Putamen (tissue), 1 donor: ENCODE results near the gene AHSA1.
"Not testable (repeated sequence)": the region's sequence is repeated elsewhere in the genome, so short reads cannot be mapped to it uniquely, and the experiment has no call there.

Experiments used
- DNase-seq: peaks from one replicate; pipeline ENCODE4 v3.0.0-alpha.2; 2016; ENCODE audit warnings: low spot score

Gene AHSA1

GRCh38 chr14:77457522-77458248 is at the start of gene AHSA1, which contains the start of gene VIPAS39:
Gene AHSA1 (plus strand): TSS chr14:77458093. CDS start chr14:77458190, 97 bp downstream.
Gene VIPAS39 (minus strand): TSS chr14:77457601. CDS start chr14:77454102, 3,499 bp downstream.
- peak; percentile 99 for DNase-seq

GRCh38 chr14:77409131-77409533 is 48.8 kb upstream of the AHSA1 start:
- no peak for DNase-seq

DNA sequence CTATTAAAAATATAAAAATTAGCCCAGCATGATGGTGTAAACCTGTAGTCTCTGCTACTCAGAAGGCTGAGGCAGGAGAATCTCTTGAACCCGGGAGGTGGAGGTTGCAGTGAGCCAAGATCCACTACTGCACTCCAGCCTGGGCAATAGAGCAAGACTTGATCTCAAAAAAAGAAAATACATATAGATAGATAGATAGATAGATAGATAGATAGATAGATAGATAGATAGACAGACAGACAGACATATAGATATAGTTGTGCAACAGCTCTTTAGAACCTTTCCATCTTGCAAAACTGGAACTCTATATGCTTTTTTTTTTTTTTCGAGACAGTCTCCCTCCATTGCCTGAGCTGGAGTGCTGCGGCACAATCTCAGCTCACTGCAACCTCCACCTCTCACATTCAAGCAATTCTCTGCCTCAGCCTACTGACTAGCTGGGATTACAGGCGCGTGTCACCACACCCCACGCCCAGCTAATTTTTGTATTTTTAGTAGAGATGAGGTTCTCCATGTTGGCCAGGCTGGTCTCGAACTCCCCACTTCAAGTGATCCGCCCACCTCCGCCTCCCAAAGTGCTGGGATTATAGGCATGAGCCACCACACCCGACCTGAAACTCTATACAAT is 42.4 kb upstream of the AHSA1 start:
- DNase-seq: peak; percentile 30

- not testable (repeated sequence) for DNase-seq
These were observed 41.8 kb upstream of the AHSA1 start for GRCh38 chr14:77416098-77416497.

DNA sequence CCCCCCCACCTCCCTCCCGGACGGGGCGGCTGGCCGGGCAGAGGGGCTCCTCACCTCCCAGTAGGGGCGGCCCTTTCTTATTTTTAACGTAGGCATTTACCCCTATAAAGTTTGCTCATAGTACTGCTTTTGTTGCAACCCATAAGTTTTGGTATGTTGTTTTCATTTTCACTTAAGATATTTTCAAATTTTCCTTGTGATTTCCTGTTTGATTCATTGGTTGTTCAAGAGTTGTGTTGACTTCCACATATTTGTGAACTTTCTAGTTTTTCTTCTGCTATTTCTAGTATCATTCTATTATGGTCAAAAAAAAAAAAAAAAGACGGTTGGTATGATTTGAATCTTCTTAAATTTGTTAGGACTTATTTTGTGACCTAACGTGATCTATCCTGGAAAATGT is 41.1 kb upstream of the AHSA1 start:
- no peak for DNase-seq

- DNase-seq: peak; percentile 17
These were observed 36.7 kb upstream of the AHSA1 start for GRCh38 chr14:77421201-77421600.

GRCh38 chr14:77423423-77423822 is 34.5 kb upstream of the AHSA1 start, which contains the start of gene NOXRED1:
Gene NOXRED1 (minus strand): TSS chr14:77423523. CDS start chr14:77422889, 634 bp downstream.
- DNase-seq: no peak

DNA sequence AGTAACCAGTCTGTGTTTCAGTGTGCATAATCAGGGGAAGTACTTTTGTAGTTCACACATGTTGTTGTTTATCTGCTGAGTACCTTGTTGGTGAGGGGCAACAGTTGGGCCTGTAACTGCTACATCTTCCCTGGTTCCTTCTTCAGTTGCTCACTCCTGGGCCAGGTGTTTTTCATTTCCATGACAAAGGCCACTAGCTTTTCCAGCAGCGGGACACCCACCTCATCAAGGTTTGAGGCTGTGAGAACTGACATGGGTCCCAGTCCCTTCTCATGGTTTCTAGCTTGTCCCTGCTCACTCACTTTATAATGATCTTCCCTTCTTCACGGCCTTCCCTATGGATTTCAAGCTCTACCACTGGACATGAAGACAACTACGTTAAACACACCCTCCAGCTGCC is 33.0 kb upstream of the AHSA1 start:
- DNase-seq: no peak

GRCh38 chr14:77426396-77426795 is 31.5 kb upstream of the AHSA1 start:
- peak; percentile 34 for DNase-seq

GRCh38 chr14:77436042-77436441 is 21.9 kb upstream of the AHSA1 start:
- DNase-seq: no peak

- no peak for DNase-seq
These were observed 19.3 kb upstream of the AHSA1 start for GRCh38 chr14:77438596-77438995.

GRCh38 chr14:77439861-77440260 is 18.0 kb upstream of the AHSA1 start:
- DNase-seq: no peak

DNA sequence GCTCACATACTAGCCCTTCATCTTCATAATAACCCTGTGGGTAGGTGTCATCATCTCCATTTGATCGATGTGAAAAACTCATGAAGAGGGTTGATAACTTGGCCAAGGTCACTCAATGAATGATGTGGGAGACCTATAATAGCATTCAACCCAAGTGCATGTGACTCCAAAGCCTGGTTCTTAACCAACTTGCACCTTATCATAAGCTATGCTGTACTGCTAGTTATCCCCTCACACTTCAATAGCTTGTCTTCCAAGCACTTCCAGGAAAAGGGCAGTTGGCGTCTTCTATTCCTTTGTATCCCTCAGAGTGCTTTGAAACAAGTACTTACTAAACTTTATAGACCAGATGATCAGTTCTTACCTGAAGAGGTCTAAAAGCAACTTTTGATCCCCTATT is 15.7 kb upstream of the AHSA1 start:
- DNase-seq: no peak

DNA sequence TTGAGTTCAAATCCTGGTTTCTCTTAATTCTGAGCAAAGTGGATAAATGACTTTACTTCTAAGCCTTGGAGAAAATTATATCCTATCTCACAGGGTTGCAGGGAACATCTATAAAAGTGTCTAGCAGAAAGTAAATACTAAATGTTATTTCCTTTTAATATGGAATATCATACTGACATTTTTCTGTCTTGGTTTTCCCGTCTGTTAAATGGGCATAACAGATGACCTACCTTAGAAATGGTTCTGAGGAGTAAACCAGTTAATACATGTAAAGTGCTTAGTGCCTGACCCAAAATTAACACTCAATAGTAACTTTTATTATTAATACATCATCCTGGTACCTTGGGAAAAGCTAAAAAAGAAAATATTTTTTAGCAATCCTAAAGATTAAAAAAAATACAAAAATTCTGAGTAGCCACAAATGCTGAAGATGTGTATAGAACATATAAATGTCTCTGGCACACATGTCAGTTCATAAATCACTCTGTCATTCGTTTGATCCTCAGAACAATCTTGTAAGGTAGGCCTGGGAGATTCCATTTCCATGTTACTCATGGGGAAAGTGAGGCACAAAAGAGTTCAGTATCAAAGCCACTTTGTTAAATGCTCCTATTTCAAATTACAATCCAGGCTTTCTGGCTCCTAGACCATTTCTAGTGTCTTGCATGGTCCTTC is 1.8 kb upstream of the AHSA1 start:
- DNase-seq: no peak

DNA sequence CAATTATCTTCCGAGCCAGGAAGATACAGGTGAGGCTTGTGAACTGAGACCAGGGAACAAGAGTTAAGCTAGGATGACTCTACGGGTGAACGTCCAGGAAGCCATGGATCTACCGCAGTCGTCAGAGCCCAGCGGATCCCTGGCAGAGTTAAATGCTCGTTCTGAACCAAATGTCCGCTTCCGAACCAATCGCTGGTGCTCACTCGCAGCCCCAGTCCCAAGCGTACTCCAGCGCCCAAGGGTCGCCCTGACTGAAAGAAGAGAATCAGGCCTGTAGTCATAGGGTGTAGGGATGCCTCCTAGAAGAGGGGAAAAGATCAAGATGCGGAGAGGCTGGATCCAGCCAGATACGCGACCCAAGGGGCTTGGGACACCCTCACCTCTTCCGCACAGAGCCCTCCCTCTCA is 775 bp upstream of the AHSA1 start:
- no peak for DNase-seq

GRCh38 chr14:77458249-77458950 is 507 bp downstream of the AHSA1 start:
- DNase-seq: peak; percentile 21

- peak; percentile 78 for DNase-seq
These were observed 1.3 kb downstream of the AHSA1 start for GRCh38 chr14:77459072-77459723.

DNA sequence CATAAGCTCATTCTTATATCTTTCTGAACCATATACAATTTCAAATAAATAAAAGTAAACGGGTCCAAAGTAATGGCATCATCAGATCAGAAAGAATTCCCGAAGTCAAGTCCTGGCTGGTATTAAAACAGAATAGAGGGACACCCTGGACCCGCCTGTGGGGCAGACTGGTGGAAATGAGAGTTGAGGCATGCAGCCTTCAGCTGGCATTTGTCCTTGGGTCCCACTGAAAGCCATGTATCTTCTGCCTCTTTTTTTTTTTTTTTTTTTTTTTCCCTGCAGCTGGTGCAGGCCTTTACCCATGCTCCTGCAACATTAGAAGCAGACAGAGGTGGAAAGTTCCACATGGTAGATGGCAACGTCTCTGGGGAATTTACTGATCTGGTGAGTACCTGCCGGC is 9.9 kb downstream of the AHSA1 start:
- DNase-seq: no peak

DNA sequence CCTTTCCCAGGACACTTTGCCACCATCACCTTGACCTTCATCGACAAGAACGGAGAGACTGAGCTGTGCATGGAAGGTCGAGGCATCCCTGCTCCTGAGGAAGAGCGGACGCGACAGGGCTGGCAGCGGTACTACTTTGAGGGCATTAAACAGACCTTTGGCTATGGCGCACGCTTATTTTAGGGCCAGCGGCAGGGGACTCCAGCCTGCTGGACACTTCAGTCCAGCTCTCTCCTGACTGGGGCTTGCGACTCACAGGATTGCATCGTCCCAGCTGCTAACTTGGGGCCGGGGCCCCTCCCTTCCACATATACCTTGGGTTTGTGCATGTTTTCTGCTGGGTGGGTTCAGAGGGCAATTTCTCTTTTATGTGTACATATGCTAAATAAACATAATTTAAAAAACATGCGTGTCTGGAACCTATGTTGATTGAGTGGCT is 11.2 kb downstream of the AHSA1 start:
- no peak for DNase-seq

DNA sequence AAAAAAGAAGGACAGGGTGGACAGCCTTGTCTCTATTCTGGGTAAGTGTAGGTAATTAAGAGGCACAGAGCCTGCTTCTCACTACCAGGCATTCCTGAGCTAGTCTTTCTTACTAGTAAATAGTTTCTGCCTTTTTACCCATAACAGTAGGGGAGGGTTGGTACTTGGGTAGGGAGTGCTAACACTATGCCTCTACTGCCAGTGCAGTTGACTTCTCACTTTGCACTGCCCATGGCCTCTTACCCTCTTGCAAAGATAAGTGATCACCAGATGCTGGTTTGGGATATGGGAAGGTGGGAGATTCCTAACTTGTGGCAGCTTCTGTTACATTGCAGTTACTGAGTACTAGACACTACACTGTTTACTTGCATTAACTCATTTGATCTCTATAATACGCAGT is 11.6 kb downstream of the AHSA1 start:
- DNase-seq: no peak

DNA sequence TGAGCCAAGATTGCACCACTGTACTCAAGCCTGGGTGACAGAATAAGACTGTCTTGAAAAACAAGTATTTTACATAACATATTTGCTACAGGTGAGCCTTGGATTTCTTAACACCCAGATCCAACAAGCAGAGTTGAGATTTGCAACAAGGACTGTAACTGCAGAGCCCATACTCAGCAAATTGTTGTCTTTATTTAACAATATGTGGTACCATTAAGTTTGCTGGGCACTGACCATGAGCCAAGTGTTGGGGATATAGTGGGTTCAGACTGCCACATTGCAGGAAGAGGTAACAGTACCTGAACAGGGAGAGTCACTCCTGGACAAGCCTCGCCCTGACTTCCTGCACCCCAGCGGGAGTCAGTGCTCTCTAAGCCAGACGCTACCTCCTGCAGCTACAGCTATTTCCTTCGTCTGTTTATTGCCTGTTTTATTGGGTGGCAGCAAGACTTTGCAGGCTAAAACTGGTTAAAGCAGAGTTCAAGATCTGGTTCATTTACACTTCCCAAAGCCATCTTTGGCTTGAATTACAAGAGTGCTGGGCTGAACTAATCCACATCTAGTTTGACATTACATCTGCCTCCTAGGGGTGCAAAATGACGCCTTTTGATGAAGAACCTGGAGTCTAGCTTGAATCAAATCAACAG is 12.5 kb downstream of the AHSA1 start:
- DNase-seq: no peak
